GM19099 (cell line): ENCODE results near the gene CBLN4.

Source experiments
- POLR2A ChIP-seq: IDR thresholded peaks from 3 replicates; pipeline ENCODE4 v1.6.1; 2011; ENCODE audit warnings: low read depth; ENCODE audit not compliant: insufficient read length; ENCODE audit errors: extremely low read depth

Gene CBLN4

DNA sequence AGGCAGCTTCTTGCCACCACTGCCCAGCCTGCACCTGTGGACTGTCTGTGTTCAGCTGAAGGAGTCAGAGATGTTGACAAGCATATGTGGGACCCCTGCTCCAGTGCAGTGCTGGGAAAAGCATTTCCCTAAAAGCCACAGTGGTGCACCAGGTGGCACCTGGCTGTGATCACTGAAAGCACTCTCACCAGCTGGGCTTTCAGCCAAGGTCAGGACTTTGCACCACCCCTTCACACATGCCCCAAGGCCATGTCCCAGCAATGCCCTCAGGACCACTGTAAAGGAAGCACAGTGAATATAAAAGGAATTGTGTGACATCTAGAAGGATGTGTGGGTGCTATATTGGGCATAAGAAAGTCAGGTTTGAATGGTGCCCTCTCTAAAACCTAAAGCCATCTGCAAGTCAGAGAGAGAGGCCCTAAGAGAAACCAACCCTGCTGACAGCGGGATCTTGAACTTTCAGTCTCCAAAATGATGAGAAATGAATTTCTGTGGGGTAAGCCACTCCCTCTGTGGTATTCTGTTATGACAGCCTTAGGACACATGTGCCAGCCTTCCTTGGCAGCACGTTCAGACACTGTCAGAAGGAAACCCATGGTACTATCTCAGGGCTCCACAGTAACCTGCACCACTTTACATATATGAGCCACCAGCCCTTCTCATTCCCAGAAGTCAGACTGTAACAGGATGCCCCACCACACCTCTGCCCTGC is 30.7 kb downstream of the CBLN4 start:
- TF ChIP-seq POLR2A, result no peak

DNA sequence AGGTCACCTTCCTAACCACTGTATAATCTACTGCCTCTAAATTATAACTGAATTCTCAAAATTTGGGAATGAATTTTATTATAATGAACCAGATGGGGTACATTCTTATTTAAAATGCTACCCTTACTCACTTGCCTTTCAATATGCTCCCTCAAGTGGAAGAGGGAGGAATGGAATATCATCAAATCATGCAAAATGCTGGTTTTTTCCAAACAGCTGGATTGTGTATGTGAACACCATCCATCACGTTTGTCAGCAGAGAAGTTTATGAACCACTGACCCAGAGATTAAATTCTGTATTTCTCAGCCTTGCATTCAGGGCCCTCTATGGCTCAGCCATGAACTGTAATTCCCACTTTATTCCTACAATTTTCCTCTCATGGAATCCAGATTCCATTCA is 40.5 kb downstream of the CBLN4 start:
- no peak for TF ChIP-seq POLR2A

DNA sequence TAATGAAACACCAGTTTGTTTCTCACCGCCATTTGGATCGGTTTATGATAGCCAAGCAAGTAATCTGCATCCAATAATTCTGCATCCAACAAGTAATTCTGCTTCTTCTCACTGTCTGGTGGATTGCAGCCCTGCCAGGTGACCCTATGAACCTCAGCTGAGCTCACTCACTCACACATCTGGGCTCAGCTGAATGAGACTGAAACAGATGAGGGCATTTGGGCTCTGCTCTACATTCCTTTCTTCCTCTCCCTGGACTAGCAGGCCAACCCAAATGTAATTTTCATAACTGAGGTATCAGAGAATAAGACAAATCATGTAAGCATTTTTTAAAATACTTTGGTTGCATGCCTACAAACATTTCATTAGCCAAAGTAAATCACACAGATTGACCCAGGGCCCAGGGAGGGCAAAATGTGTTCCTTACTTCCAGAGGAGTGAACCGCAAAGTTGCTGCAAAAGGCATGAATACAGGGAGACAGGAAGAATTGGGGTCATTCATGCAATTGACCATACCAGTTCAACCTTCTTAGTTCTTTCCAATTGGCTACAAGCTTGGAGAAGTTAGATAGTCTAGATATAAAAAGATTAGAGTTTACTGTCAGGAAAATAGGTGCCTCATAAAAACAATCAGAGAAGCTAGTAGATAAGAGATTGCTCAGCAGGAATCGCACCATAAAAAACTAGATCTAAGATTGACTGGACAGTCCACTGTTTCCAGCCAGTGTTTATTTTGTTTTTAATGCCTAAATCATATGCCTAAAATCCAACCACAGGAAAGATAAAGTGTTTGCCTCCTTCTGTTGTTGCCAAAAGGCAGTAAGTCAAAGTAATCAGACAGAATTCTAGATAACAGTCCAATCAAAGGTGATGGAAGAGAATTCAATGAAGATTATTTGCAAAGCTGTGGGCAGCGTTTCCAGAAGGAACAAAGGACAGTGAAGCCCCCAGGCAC is 43.7 kb downstream of the CBLN4 start:
- TF ChIP-seq POLR2A, result no peak

DNA sequence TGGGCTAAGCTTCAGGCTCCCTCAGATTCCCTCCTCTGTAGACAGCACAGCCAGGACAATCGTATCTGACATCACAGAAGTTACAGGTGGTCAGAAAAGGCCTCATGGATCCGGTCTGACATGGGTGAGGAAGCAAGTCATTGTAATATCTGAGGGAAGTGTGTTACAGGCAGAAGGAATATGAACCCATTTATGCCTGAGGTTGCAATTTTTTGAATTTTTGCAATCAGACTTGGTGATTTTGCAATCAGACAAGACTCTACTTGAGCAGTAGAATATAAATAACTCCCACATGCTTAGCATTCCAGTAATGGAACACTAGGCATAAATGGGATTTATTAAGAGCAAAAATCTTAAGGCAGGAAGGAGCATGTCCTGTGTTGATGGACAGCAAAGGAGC is 52.1 kb downstream of the CBLN4 start:
- no peak for TF ChIP-seq POLR2A

DNA sequence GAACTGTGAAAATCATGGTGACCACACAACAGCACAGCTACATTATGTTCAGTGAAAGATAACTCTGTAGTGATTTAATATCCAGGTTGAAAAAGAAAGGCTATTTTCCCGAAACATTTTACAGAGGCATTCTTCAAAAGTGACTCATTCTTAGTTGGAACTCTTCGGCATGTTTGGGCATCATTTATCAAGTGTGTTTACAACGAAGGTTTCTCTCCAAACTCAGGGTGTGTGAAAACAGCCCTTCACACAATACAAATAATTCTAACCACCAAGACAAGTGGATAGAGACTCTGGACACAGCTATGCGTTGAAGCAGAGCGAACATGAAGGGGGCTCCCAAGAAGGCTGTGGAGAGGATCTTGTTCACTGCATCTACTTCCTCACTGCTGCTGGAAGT is 57.6 kb downstream of the CBLN4 start:
- no peak for TF ChIP-seq POLR2A
